GM12873 (cell line): ENCODE data around the gene BSN.
A peak's percentile ranks its signal among the peaks of the same experiment; 100 is the strongest.

Experiments used
- CTCF ChIP-seq: IDR thresholded peaks from 2 replicates; pipeline ENCODE4 v1.5.1; 2012; ENCODE audit warnings: low read depth, mild to moderate bottlenecking, moderate library complexity, low read length, control low read depth; ENCODE audit not compliant: insufficient read depth; ENCODE audit errors: missing control alignments

BSN gene

GRCh38 chr3:49670940-49671290 lies 116.6 kb downstream of the BSN start:
- no peak for TF ChIP-seq CTCF

GRCh38 chr3:49671291-49672288 lies 117.3 kb downstream of the BSN start:
- TF ChIP-seq CTCF: peak; percentile 94

GRCh38 chr3:49673121-49673714 lies 118.9 kb downstream of the BSN start:
- TF ChIP-seq CTCF: no peak

- TF ChIP-seq CTCF: no peak
These were observed 119.6 kb downstream of the BSN start, which contains the start of gene APEH for GRCh38 chr3:49673715-49674496. Gene APEH, plus strand, starts transcription at chr3:49674351. Its CDS starts 51 bp downstream, at chr3:49674402.

- peak; percentile 2 for TF ChIP-seq CTCF
These were observed 120.3 kb downstream of the BSN start for GRCh38 chr3:49674497-49674983.

- TF ChIP-seq CTCF: no peak
These were observed 121.6 kb downstream of the BSN start for GRCh38 chr3:49675912-49676311.
